GM23248 (cell line): Measurements from ENCODE around the gene KCTD2. TPM values are rescaled to one million over a fixed set of nuclear protein-coding genes. Genes with fewer than 3 reads are reported as not detected.

Experiments used
- DNase-seq: peaks from one replicate; pipeline ENCODE4 v3.0.0-alpha.2; 2015
- H2AFZ ChIP-seq: fragments of 200-600 bp; sonication (generic); 2 replicates; pipeline ENCODE4 v1.6.1; 2016; ENCODE audit warnings: antibody characterized with exemption
- H3F3A ChIP-seq: fragments of 200-600 bp; sonication (generic); 2 replicates; pipeline ENCODE4 v1.6.1; 2016; ENCODE audit warnings: mild to moderate bottlenecking, antibody characterized with exemption, mixed run types; ENCODE audit not compliant: insufficient read depth
- H3K27ac ChIP-seq: fragments of 200-600 bp; sonication (generic); 2 replicates; pipeline ENCODE4 v1.5.1; 2016; ENCODE audit warnings: mild to moderate bottlenecking
- H3K27me3 ChIP-seq: fragments of 200-600 bp; sonication (generic); replicated peaks from 2 replicates; pipeline ENCODE4 v1.6.1; 2016; ENCODE audit warnings: mild to moderate bottlenecking; ENCODE audit not compliant: insufficient read depth
- H3K36me3 ChIP-seq: fragments of 200-600 bp; sonication (generic); 2 replicates; pipeline ENCODE4 v1.6.1; 2016; ENCODE audit warnings: low read depth, mild to moderate bottlenecking
- H3K4me1 ChIP-seq: fragments of 200-600 bp; sonication (generic); 2 replicates; pipeline ENCODE4 v1.6.1; 2016; ENCODE audit warnings: mild to moderate bottlenecking; ENCODE audit not compliant: insufficient read depth
- H3K4me2 ChIP-seq: fragments of 200-600 bp; sonication (generic); one replicate; pipeline ENCODE4 v1.6.1; 2016; ENCODE audit warnings: mild to moderate bottlenecking; ENCODE audit not compliant: unreplicated experiment
- H3K4me3 ChIP-seq: fragments of 200-600 bp; sonication (generic); 2 replicates; pipeline ENCODE4 v1.5.1; 2016; ENCODE audit warnings: mild to moderate bottlenecking
- H3K79me2 ChIP-seq: fragments of 200-600 bp; sonication (generic); 2 replicates; pipeline ENCODE4 v1.6.1; 2016; ENCODE audit warnings: mild to moderate bottlenecking; ENCODE audit not compliant: insufficient read depth
- H3K9ac ChIP-seq: fragments of 200-600 bp; sonication (generic); 2 replicates; pipeline ENCODE4 v1.6.1; 2016; ENCODE audit warnings: mild to moderate bottlenecking
- H3K9me2 ChIP-seq: fragments of 200-600 bp; sonication (generic); 2 replicates; pipeline ENCODE4 v1.6.1; 2016; ENCODE audit warnings: mixed run types, mild to moderate bottlenecking, moderate library complexity; ENCODE audit not compliant: insufficient read depth
- H3K9me3 ChIP-seq: fragments of 200-600 bp; sonication (generic); one replicate; pipeline ENCODE4 v1.6.1; 2017; ENCODE audit warnings: low read depth
- H4K20me1 ChIP-seq: fragments of 200-600 bp; sonication (generic); 2 replicates; pipeline ENCODE4 v1.6.0; 2016; ENCODE audit not compliant: insufficient read depth
- EZH2 ChIP-seq: fragments of 200-600 bp; sonication (generic); IDR thresholded peaks from 2 replicates; pipeline ENCODE4 v1.6.1; 2018; ENCODE audit warnings: antibody characterized with exemption, mild to moderate bottlenecking; ENCODE audit not compliant: insufficient read depth, poor library complexity, severe bottlenecking
- EZH2phosphoT487 ChIP-seq: fragments of 200-600 bp; sonication (generic); IDR thresholded peaks from 2 replicates; pipeline ENCODE4 v1.6.1; 2018; ENCODE audit warnings: antibody characterized with exemption, moderate library complexity, mild to moderate bottlenecking, low read depth; ENCODE audit not compliant: insufficient read depth
- WGBS, 2 experiments: methylation state at CpG; one replicate each; pipeline ENCODE4 v1.1.6; 2015 to 2017; ENCODE audit warnings: low lambda C conversion rate in 2 of 2, low coverage in 1 of 2; ENCODE audit errors: missing lambda C conversion rate in 2 of 2; 5-methylcytosine and 5-hydroxymethylcytosine counted together
- in situ Hi-C: fragments of 300-500 bp; cut with MboI; formaldehyde crosslinking; loops from 2 replicates; pipeline ENCODE4 v1.15.0; 2020
- polyA plus RNA-seq: library from polyadenylated mRNA; unstranded; fragments of >200 nt; fragmentation: Nextera tagmentation; extraction: Ambion mirVana; gene quantifications from 2 replicates; pipeline ENCODE4 v1.2.1, GENCODE V29; 2016
- total RNA-seq: library from RNA; depleted of rRNA; stranded (reverse); fragments of >200 nt; shearing (Covaris generic); gene quantifications from 2 replicates; pipeline ENCODE4 v1.2.3, GENCODE V29; 2014; rRNA removed

Gene KCTD2
- total RNA-seq (19.9 and 25.5 TPM in 2 replicates), polyA plus RNA-seq (6.5 and 7.7 TPM in 2 replicates)

GRCh38 chr17:75046407-75047289, at the start of gene KCTD2, which contains the start of gene ATP5PD:
KCTD2 (plus strand) TSS chr17:75047225; CDS start chr17:75047251, 26 bp downstream.
ATP5PD (minus strand) TSS chr17:75046969; CDS start chr17:75042650, 4,319 bp downstream.
- Histone ChIP-seq H3K9me3 (no peaks in the 10 kb centered on the region), H3K36me3 (peaks cover 3% of the 10 kb centered on the region; the same call in 1 of the 2 replicates), H2AFZ (peak within 1 kb of the TSS; percentile 69), H3K4me2 (peak within 1 kb of the TSS; percentile 98), H4K20me1 (no peaks in the 10 kb centered on the region), H3K27me3 (no peaks in the 10 kb centered on the region), H3F3A (peaks cover 17% of the 10 kb centered on the region), H3K27ac (peak within 1 kb of the TSS; percentile 97), H3K4me3 (peak within 1 kb of the TSS; percentile 82), H3K79me2 (peaks cover 70% of the 10 kb centered on the region), H3K4me1 (peaks cover 10% of the 10 kb centered on the region; the same call in 1 of the 2 replicates), H3K9me2 (no peaks in the 10 kb centered on the region), H3K9ac (peak within 1 kb of the TSS; percentile 95)
- in situ Hi-C loops, result no loop called here
- peak; percentile 98 for DNase-seq
- TF ChIP-seq EZH2phosphoT487 (no peak), EZH2 (no peak)
- 1 to 2% methylated on average over 58 to 59 of the region's 72 CpGs for WGBS, 2 experiments

GRCh38 chr17:74998783-74999182, 48.2 kb upstream of the KCTD2 start:
- Histone ChIP-seq H3K36me3 (peaks cover 3% of the 10 kb centered on the region; the same call in 1 of the 2 replicates), H3F3A (peaks cover 23% of the 10 kb centered on the region), H3K9me2 (no peaks in the 10 kb centered on the region), H3K4me2 (no peak overlapping the region), H3K9ac (no peak overlapping the region), H3K9me3 (no peaks in the 10 kb centered on the region), H3K4me3 (no peak overlapping the region), H3K27ac (no peak overlapping the region), H2AFZ (no peak overlapping the region), H4K20me1 (peaks cover 3% of the 10 kb centered on the region; the same call in 1 of the 2 replicates), H3K4me1 (peaks cover 24% of the 10 kb centered on the region), H3K27me3 (no peaks in the 10 kb centered on the region), H3K79me2 (peaks cover 52% of the 10 kb centered on the region)
- in situ Hi-C loops, result no loop called here
- 88 to 96% methylated on average over 6 of the region's 6 CpGs for WGBS, 2 experiments
- TF ChIP-seq EZH2 (no peak), EZH2phosphoT487 (no peak)
- DNase-seq, result no peak

- peaks cover 15% of the 10 kb centered on the region for H3F3A ChIP-seq
- peaks cover 3% of the 10 kb centered on the region; the same call in 1 of the 2 replicates for H4K20me1 ChIP-seq
- TF ChIP-seq EZH2phosphoT487 (no peak), EZH2 (no peak)
- peaks cover 17% of the 10 kb centered on the region for H3K4me1 ChIP-seq
- H3K79me2 ChIP-seq, result peaks cover 50% of the 10 kb centered on the region
- H3K4me2 ChIP-seq, result no peak overlapping the region
- no peak for DNase-seq
- H3K9me2 ChIP-seq, result no peaks in the 10 kb centered on the region
- H3K9ac ChIP-seq, result no peak overlapping the region
- in situ Hi-C loops, result no loop called here
- no peak overlapping the region for H2AFZ ChIP-seq
- no peaks in the 10 kb centered on the region for H3K9me3 ChIP-seq
- H3K36me3 ChIP-seq, result peaks cover 3% of the 10 kb centered on the region; the same call in 1 of the 2 replicates
- no peak overlapping the region for H3K4me3 ChIP-seq
- no peak overlapping the region for H3K27ac ChIP-seq
- 59 to 63% methylated on average over 4 of the region's 4 CpGs for WGBS, 2 experiments
- no peaks in the 10 kb centered on the region for H3K27me3 ChIP-seq
These were observed 47.5 kb upstream of the KCTD2 start for GRCh38 chr17:74999523-74999922.

- no peak for DNase-seq
- Histone ChIP-seq H3K4me1 (no peaks in the 10 kb centered on the region), H3K9me2 (no peaks in the 10 kb centered on the region), H3K36me3 (peaks cover 3% of the 10 kb centered on the region; the same call in 1 of the 2 replicates), H3F3A (no peaks in the 10 kb centered on the region), H4K20me1 (peaks cover 3% of the 10 kb centered on the region; the same call in 1 of the 2 replicates), H3K9me3 (no peaks in the 10 kb centered on the region), H3K4me2 (no peak overlapping the region), H2AFZ (no peak overlapping the region), H3K79me2 (peaks cover 27% of the 10 kb centered on the region), H3K4me3 (no peak overlapping the region), H3K27me3 (no peaks in the 10 kb centered on the region), H3K27ac (no peak overlapping the region), H3K9ac (no peak overlapping the region)
- TF ChIP-seq EZH2 (no peak), EZH2phosphoT487 (no peak)
- in situ Hi-C loops, result no loop called here
- 94 to 95% methylated on average over 15 of the region's 15 CpGs for WGBS, 2 experiments
These were observed 44.8 kb upstream of the KCTD2 start for GRCh38 chr17:75001915-75002843.
